ENCODE results near the gene SHD. TPM values are rescaled to one million over a fixed set of nuclear protein-coding genes. Genes with fewer than 3 reads are reported as not detected.

Gene SHD
- total and polyA plus RNA-seq, 2 of the 8 experiments (the other 6 are each of a cell fraction or from before 2014, with no cell fraction given) = 5.8 to 10.7 TPM

GRCh38 chr19:4300589-4300988, 21.5 kb downstream of the SHD start (continued):
- no peak for TF ChIP-seq CHD7 (IDR thresholded peaks at IDR 0.05; ENCODE audit: insufficient replicate concordance, low read length)
- no peak for TF ChIP-seq SP2 (IDR thresholded peaks at IDR 0.05; ENCODE audit: low read length)
- no peak for TF ChIP-seq RBBP5 (IDR thresholded peaks at IDR 0.05; ENCODE audit: borderline replicate concordance, low read depth, low read length)
- TF ChIP-seq EZH2 (IDR thresholded peaks at IDR 0.05; ENCODE audit: low read depth, low read length, severe bottlenecking) = no peak
- TF ChIP-seq HDAC2 (IDR thresholded peaks at IDR 0.05; ENCODE audit: borderline replicate concordance in 1 of 2, low read depth in 2 of 2, low read length in 2 of 2) = peak in 1 of 2 experiments; percentile 55; a peak in 1 of 4 replicates
- TF ChIP-seq TAF1 (IDR thresholded peaks at IDR 0.05; ENCODE audit: low read depth, low read length) = no peak
- TF ChIP-seq KDM1A (IDR thresholded peaks at IDR 0.05; ENCODE audit: borderline replicate concordance, low read length) = peak; percentile 69; the same call in 1 of the 2 replicates
- no peak for TF ChIP-seq EP300 (IDR thresholded peaks at IDR 0.05; ENCODE audit: borderline replicate concordance in 1 of 2, low read depth in 2 of 2, low read length in 2 of 2)
